ENCODE data around the gene OSBPL5.

The OSBPL5 gene

GRCh38 chr11:3041699-3042441 is 123.2 kb downstream of the OSBPL5 start:
- DNase-seq (ENCODE audit: extremely low read depth in 1 of 2, low read depth in 1 of 2), result no peak

- DNase-seq (ENCODE audit: extremely low read depth in 1 of 2, low read depth in 1 of 2), result no peak
These were observed 124.2 kb downstream of the OSBPL5 start for GRCh38 chr11:3040881-3041280.

GRCh38 chr11:3037945-3038271 is 127.2 kb downstream of the OSBPL5 start:
- no peak for DNase-seq (ENCODE audit: extremely low read depth in 1 of 2, low read depth in 1 of 2)
